ENCODE results near the gene CPZ.
"Not testable (repeated sequence)": the region's sequence is repeated elsewhere in the genome, so short reads cannot be mapped to it uniquely, and the experiment has no call there.

CPZ gene

DNA sequence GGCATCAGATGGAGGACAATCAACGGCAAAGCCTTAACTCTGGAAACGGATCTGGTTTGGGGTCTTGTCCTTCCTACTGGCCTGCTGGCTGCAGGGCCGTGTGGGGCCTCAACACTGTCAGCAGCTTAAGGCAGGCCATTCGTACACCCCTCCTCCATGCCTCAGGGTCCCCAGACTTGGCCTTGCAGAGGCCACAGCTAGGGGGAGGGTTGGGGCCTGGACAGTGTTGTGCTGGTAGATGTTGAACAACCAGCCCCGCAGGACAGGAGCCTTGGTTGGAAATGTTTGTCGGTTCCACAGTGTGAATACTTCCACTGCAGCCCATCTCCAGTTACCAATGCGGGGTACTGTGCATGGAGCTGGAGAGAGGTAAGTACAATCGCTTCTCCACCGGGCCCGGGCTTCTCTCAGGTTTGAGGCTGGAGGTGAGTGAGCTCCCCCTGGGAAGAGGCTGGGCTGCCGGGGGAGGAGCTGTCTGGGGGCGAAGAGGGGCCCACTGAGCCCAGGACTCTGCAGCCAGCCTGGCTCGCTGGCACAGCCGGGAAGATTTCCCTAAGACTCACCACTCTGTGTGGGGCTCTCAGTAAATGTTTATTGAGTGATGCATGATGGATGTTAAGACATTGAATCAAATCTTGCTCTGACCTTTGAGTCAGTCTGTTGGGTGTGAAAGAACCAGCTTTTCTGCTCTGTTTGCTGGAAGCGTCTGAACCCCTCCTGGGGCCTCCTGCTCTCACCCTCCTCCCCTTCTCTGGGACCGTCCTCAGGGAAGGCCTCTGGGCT lies 32.1 kb upstream of the CPZ start:
- Histone ChIP-seq H3K9me3 (ENCODE audit: low read length) (no peaks in the 10 kb centered on the region), H3K27me3 (ENCODE audit: insufficient read depth, low read length) (peaks cover 7% of the 10 kb centered on the region), H3K36me3 (ENCODE audit: insufficient read depth, low read length) (no peaks in the 10 kb centered on the region), H3K4me3 (ENCODE audit: low read length) (no peak overlapping the region), H2AFZ (ENCODE audit: low read depth, low read length) (no peak overlapping the region), H3K4me1 (ENCODE audit: insufficient read depth, low read length) (no peaks in the 10 kb centered on the region)

DNA sequence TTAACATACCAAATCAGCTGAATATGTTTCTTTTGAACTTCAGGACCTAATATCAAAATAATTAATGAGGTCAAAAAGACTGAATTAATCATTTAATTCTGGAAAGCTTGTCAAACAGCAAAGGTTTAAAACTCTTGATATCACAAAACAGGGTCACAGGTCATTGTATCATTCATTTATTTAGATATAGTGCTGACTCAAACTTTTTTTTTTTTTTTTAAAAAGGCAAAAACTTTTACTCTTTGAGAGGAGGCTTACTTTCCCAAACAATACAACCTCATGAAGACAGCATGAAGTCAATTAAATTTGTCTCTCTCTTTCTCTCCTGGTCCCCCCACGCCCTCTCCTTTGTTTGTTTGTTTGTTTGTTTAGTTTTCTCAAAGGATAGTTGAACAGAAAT lies 28.0 kb upstream of the CPZ start:
- Histone ChIP-seq H3K4me1 (ENCODE audit: insufficient read depth, low read length) (no peaks in the 10 kb centered on the region), H3K9me3 (ENCODE audit: low read length) (no peaks in the 10 kb centered on the region), H2AFZ (ENCODE audit: low read depth, low read length) (no peak overlapping the region), H3K36me3 (ENCODE audit: insufficient read depth, low read length) (no peaks in the 10 kb centered on the region), H3K27me3 (ENCODE audit: insufficient read depth, low read length) (peaks cover 7% of the 10 kb centered on the region), H3K4me3 (ENCODE audit: low read length) (no peak overlapping the region)

GRCh38 chr4:8568068-8568668 lies 24.4 kb upstream of the CPZ start:
- H3K4me3 ChIP-seq (ENCODE audit: low read length) = no peak overlapping the region
- H3K9me3 ChIP-seq (ENCODE audit: low read length) = no peaks in the 10 kb centered on the region
- no peaks in the 10 kb centered on the region for H3K36me3 ChIP-seq (ENCODE audit: insufficient read depth, low read length)
- no peak overlapping the region for H2AFZ ChIP-seq (ENCODE audit: low read depth, low read length)
- no peaks in the 10 kb centered on the region for H3K4me1 ChIP-seq (ENCODE audit: insufficient read depth, low read length)
- peaks cover 3% of the 10 kb centered on the region for H3K27me3 ChIP-seq (ENCODE audit: insufficient read depth, low read length)

DNA sequence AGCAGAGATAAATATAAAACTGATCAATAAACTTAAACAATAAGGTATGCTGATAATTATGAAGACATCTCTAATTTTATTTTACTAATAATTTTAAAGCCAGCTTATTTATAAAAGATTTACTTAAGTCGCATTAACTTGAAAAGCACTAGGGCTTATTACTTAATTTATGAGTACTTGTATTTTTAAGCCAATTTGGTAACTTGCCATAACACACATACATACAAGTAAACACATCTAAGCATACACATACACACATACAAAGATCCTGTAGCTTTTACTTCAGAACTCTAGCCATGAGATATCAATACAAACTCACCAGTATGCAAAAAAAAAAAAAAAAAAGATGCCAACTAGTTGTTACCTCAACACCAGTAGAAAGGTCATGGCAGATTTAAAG lies 22.4 kb upstream of the CPZ start:
- Histone ChIP-seq H3K36me3 (ENCODE audit: insufficient read depth, low read length) (no peaks in the 10 kb centered on the region), H3K27me3 (ENCODE audit: insufficient read depth, low read length) (peaks cover 3% of the 10 kb centered on the region), H3K9me3 (ENCODE audit: low read length) (no peaks in the 10 kb centered on the region), H3K4me3 (ENCODE audit: low read length) (no peak overlapping the region), H3K4me1 (ENCODE audit: insufficient read depth, low read length) (no peaks in the 10 kb centered on the region), H2AFZ (ENCODE audit: low read depth, low read length) (no peak overlapping the region)

GRCh38 chr4:8571702-8572685 lies 20.6 kb upstream of the CPZ start:
- no peak overlapping the region for H2AFZ ChIP-seq (ENCODE audit: low read depth, low read length)
- H3K4me3 ChIP-seq (ENCODE audit: low read length) = no peak overlapping the region
- no peaks in the 10 kb centered on the region for H3K4me1 ChIP-seq (ENCODE audit: insufficient read depth, low read length)
- no peaks in the 10 kb centered on the region for H3K36me3 ChIP-seq (ENCODE audit: insufficient read depth, low read length)
- H3K27me3 ChIP-seq (ENCODE audit: insufficient read depth, low read length) = peaks cover 3% of the 10 kb centered on the region
- H3K9me3 ChIP-seq (ENCODE audit: low read length) = no peaks in the 10 kb centered on the region

DNA sequence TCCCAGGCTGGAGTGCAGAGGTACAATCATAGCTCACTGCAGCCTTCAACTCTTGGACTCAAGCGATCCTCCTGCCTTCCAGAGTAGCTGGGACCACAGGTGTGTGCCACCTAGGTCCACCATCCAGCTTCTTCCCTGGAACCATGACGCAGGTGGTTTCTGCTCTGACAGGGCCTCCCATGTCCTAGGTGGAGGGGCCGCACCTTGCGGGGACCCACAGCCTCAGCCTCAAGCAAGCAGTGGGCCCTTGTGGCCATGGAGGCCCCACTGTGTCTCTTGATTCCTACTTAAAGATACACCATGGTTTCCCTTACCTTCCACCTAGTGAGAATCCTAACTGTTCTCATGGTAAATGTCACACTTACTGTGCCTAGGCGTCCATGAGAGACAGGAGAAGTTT lies 19.3 kb upstream of the CPZ start:
- H3K36me3 ChIP-seq (ENCODE audit: insufficient read depth, low read length) = no peaks in the 10 kb centered on the region
- H3K27me3 ChIP-seq (ENCODE audit: insufficient read depth, low read length) = peaks cover 5% of the 10 kb centered on the region
- no peaks in the 10 kb centered on the region for H3K9me3 ChIP-seq (ENCODE audit: low read length)
- H3K4me1 ChIP-seq (ENCODE audit: insufficient read depth, low read length) = no peaks in the 10 kb centered on the region
- H3K4me3 ChIP-seq (ENCODE audit: low read length) = no peak overlapping the region
- no peak overlapping the region for H2AFZ ChIP-seq (ENCODE audit: low read depth, low read length)

DNA sequence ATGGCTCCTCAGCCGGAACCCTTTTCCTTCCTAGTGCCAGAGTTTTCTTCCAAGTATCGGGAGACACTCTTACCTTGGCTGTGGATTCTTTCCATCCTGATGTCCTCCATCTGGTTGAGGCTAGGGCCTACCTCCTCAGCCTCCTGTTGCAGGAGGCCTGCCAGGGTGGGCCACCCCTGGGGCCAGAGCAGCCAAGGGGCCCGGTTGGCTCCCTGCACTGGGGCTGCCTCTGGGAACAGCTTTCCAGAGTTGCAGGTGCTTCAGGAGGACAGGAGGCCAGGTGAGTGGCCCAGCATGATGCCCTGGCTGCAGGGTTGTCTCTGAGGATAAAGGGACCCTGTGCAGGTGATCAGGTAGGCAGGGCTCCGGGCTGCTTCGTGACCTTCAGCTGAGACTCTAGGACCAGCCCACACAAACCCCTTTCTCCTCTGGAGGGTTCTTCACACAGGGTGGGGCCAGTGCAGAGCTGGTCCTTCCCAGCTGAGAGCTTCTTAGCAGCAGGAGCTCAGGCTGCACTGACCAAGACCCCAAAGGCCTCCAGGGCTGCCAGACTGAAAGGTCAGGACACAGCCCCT lies 17.7 kb upstream of the CPZ start:
- no peaks in the 10 kb centered on the region for H3K4me1 ChIP-seq (ENCODE audit: insufficient read depth, low read length)
- H2AFZ ChIP-seq (ENCODE audit: low read depth, low read length) = no peak overlapping the region
- peaks cover 14% of the 10 kb centered on the region for H3K27me3 ChIP-seq (ENCODE audit: insufficient read depth, low read length)
- H3K9me3 ChIP-seq (ENCODE audit: low read length) = no peaks in the 10 kb centered on the region
- no peaks in the 10 kb centered on the region for H3K36me3 ChIP-seq (ENCODE audit: insufficient read depth, low read length)
- H3K4me3 ChIP-seq (ENCODE audit: low read length) = no peak overlapping the region

DNA sequence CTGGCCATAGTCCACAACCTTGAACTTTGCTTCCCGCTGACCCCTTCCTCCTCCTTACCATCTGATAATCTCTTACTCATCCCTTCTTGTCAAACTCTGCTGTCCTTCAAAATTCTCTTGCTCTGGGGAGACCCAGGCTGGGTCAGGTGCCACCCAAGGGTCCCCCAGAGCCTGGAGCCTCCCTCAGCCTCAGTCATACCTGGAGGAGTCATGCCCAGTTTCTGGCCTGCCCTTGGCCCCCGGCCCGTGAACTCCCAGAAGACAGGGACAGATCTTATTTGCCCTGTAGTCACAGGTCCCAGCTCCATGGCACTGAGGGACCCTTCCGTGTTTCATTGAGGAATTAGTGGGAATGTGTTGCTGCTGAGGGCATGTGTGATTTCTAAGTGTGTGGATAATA lies 17.1 kb upstream of the CPZ start:
- Histone ChIP-seq H3K27me3 (ENCODE audit: insufficient read depth, low read length) (peaks cover 16% of the 10 kb centered on the region), H2AFZ (ENCODE audit: low read depth, low read length) (no peak overlapping the region), H3K9me3 (ENCODE audit: low read length) (no peaks in the 10 kb centered on the region), H3K36me3 (ENCODE audit: insufficient read depth, low read length) (no peaks in the 10 kb centered on the region), H3K4me1 (ENCODE audit: insufficient read depth, low read length) (no peaks in the 10 kb centered on the region), H3K4me3 (ENCODE audit: low read length) (no peak overlapping the region)

DNA sequence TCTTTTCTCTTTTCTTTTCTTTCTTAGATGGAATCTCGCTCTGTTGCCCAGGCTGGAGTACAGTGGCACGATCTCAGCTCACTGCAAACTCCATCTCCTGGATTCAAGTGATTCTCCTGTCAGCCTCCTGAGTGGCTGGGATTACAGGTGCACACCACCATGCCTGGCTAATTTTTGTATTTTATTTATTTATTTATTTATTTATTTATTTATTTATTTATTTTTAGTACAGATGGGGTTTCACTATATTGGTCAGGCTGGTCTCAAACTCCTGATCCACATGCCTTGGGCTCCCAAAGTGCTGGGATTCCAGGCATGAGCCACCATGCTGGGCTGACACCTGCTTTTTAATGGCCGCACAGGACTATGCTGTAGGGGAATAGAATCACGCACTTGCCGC lies 16.0 kb upstream of the CPZ start:
- H3K27me3 ChIP-seq (ENCODE audit: insufficient read depth, low read length) = peaks cover 25% of the 10 kb centered on the region
- H3K4me1 ChIP-seq (ENCODE audit: insufficient read depth, low read length); H3K4me3 ChIP-seq (ENCODE audit: low read length); H3K9me3 ChIP-seq (ENCODE audit: low read length); H3K36me3 ChIP-seq (ENCODE audit: insufficient read depth, low read length); H2AFZ ChIP-seq (ENCODE audit: low read depth, low read length): not testable (repeated sequence)

- Histone ChIP-seq H2AFZ (ENCODE audit: low read depth, low read length) (no peak overlapping the region), H3K27me3 (ENCODE audit: insufficient read depth, low read length) (peaks cover 29% of the 10 kb centered on the region), H3K4me1 (ENCODE audit: insufficient read depth, low read length) (no peaks in the 10 kb centered on the region), H3K4me3 (ENCODE audit: low read length) (no peak overlapping the region), H3K9me3 (ENCODE audit: low read length) (no peaks in the 10 kb centered on the region), H3K36me3 (ENCODE audit: insufficient read depth, low read length) (no peaks in the 10 kb centered on the region)
Measured at GRCh38 chr4:8577046-8577445, 15.5 kb upstream of the CPZ start.

DNA sequence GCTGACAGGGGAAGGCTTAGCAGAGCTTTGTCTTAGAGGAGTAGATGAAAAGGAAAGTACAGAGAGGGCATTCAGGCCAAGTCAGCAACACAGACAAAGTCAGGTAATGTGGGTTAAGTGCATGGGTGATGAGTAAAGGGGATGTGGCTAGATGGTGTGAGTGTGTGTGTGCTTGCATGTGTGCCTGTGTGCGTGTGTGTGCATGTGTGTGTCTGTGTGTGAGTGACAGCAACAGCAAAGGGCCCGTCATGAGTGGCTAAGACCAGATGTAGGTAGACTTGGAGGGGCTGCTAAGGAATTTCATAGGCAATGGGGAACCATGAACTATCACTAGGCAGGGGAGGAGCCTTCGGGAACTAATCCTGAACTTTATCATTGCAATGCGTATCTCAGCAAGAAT lies 14.6 kb upstream of the CPZ start:
- Histone ChIP-seq H3K4me3 (ENCODE audit: low read length) (no peak overlapping the region), H3K27me3 (ENCODE audit: insufficient read depth, low read length) (peaks cover 31% of the 10 kb centered on the region), H2AFZ (ENCODE audit: low read depth, low read length) (no peak overlapping the region), H3K9me3 (ENCODE audit: low read length) (no peaks in the 10 kb centered on the region), H3K4me1 (ENCODE audit: insufficient read depth, low read length) (no peaks in the 10 kb centered on the region), H3K36me3 (ENCODE audit: insufficient read depth, low read length) (no peaks in the 10 kb centered on the region)

GRCh38 chr4:8578717-8579116 lies 13.8 kb upstream of the CPZ start:
- no peak overlapping the region for H3K4me3 ChIP-seq (ENCODE audit: low read length)
- peaks cover 31% of the 10 kb centered on the region for H3K27me3 ChIP-seq (ENCODE audit: insufficient read depth, low read length)

More at GRCh38 chr4:8578717-8579116, 13.8 kb upstream of the CPZ start:
- no peaks in the 10 kb centered on the region for H3K9me3 ChIP-seq (ENCODE audit: low read length)
- H2AFZ ChIP-seq (ENCODE audit: low read depth, low read length) = no peak overlapping the region
- no peaks in the 10 kb centered on the region for H3K4me1 ChIP-seq (ENCODE audit: insufficient read depth, low read length)
- no peaks in the 10 kb centered on the region for H3K36me3 ChIP-seq (ENCODE audit: insufficient read depth, low read length)

Measured in neuron (in vitro differentiated cells).